Measurements from ENCODE around the gene AK5.

DNA sequence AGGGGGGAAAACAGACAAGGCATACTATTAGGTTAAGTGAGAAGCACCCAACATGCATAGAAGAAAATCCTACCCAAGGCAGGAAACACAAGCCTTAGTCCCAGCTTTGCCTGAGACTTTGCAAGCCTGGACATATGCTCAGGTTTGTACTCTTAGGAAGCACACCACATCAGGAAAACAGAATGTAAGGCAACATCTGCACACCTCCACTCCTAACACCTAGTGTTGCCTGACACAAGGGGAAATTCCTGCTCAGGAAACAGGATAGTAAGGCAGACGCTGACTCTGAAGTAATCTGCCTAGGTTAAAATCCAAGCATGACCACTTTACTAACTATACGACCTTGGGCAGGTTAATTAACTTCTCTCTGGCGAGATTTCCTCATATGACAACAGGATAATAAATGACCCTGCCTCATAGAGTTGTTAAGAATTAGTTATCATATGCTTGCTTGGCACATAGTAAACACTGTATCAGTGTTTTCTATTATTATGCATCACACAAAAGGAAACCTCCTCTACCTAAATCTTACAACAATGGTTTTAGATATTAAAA is 280.9 kb downstream of the AK5 start:
- TF ChIP-seq, protein P1, sequence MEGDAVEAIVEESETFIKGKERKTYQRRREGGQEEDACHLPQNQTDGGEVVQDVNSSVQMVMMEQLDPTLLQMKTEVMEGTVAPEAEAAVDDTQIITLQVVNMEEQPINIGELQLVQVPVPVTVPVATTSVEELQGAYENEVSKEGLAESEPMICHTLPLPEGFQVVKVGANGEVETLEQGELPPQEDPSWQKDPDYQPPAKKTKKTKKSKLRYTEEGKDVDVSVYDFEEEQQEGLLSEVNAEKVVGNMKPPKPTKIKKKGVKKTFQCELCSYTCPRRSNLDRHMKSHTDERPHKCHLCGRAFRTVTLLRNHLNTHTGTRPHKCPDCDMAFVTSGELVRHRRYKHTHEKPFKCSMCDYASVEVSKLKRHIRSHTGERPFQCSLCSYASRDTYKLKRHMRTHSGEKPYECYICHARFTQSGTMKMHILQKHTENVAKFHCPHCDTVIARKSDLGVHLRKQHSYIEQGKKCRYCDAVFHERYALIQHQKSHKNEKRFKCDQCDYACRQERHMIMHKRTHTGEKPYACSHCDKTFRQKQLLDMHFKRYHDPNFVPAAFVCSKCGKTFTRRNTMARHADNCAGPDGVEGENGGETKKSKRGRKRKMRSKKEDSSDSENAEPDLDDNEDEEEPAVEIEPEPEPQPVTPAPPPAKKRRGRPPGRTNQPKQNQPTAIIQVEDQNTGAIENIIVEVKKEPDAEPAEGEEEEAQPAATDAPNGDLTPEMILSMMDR (IDR thresholded peaks at IDR 0.05; ENCODE audit: low read depth, low read length) = no peak
- TF ChIP-seq EZH2phosphoT487 (IDR thresholded peaks at IDR 0.05; ENCODE audit: low read depth) = no peak

Data from OCI-LY3 (cell line).